GM19452 (cell line): ENCODE data around the gene CAVIN2.

ENCODE experiments used
- ATAC-seq: cut with Tn5 transposase; IDR thresholded peaks from one replicate; pipeline ENCODE4 v1.9.1; 2021; ENCODE audit not compliant: unreplicated experiment

Gene CAVIN2

DNA sequence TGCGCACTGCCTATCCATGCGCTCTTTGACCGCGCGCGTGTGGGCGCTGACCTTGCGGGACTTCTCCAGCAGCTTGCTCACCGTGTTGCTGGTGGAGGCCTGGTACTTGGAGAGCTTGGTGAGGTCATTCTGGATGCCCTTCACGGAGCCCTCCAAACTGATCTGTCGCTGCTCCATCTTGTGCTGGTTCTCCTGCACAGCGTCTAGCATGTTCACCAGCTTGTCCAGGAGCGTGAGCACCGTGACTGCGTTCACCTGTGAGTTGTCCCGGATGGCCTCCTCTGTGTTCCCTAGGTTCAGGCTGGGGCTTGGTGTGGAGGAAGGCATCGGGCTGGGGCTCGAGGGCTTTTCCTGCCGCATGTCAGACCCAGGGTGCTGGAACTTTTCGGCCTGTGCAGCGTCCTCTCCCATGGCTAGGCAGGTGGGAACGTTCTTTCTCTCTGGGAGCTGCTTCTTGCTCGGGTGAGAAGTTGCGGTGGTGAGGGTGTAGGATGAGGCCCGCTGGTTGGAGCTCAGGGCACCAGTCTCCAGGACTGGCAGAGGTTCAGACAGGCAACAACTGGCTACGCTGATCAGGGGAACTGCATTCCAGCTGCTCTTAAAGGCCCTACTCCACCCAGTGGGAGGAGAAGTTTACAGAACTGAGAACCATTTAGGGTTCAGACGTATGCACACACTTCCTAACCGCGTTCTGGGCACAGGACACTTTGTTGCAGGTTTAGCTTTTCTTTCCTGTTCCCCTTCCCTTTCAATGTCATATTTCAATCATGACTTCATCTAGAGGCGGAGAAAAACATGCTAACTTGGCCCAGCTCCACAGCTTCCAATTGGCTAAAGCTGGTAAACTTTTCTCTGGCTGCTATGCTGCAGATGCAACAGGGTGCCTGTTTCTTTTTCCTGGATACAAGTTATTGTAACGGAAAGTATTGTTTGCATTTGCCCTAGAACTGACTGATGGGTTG lies at the start of gene CAVIN2:
Gene CAVIN2 (minus strand): TSS at position 574 of the 962 bp plus-strand sequence. CDS start 163 bp downstream, at position 411.
- ATAC-seq = no peak

DNA sequence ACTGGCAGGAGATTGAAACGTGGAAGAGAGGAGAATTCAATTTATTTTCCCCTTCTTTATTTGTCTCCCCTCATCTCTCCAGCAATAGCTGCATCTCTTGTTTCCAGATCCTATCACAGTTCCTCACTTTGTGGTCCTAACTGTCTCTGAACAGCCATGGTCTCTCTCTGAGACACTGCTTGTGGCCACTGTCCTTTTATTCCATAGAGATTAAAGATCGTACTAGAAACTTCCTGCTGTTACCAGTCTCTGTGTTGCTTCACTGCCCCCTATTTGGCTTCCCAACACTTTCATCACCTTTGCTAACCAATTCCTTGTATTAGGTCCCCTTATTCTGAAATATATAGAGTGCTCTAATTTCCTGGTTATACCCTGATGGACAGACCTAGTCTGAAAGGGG lies 48.9 kb upstream of the CAVIN2 start:
- no peak for ATAC-seq

DNA sequence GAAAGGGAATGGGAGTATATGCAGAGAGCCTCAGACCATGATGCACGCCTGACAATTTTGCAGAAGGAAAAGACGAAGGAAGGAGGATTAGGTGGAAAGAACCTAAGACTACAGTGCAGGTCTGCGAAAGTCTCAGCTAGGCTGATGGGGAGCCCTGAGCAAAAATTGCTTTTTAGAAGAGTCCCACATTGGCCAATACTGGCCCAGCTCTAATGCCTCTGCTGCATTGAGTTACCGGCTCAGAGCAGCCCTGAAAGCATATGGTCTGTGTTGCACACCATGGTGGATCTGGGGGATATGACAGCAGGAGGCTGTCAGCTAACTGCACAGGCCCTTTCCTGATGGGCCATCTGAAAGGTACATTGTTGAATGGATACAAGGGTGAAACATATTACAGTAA lies 48.3 kb upstream of the CAVIN2 start:
- ATAC-seq = no peak

DNA sequence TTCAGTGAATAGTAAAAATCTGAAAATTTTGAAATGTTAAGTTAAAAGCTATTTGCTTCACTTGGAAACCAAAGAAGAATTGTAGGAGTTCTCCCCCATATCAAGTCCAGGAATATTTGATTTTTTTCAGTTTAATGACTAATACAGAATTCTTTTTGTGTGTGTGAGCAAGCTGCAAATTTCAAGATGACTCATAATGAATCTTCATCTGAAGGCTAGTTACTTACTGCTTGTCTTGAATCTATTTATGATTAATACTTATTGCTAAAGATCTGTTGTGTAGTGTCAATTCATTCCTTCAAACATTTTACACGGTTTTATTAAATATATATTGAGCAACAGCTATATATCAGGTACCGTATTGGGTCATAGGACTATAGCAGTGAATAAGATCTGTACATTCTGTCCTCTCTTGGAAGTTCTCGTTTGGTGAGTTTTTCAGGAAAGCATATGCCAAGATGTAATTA lies 47.8 kb upstream of the CAVIN2 start:
- peak; percentile 68 for ATAC-seq

GRCh38 chr2:191892391-191892790 lies 45.5 kb upstream of the CAVIN2 start:
- no peak for ATAC-seq

DNA sequence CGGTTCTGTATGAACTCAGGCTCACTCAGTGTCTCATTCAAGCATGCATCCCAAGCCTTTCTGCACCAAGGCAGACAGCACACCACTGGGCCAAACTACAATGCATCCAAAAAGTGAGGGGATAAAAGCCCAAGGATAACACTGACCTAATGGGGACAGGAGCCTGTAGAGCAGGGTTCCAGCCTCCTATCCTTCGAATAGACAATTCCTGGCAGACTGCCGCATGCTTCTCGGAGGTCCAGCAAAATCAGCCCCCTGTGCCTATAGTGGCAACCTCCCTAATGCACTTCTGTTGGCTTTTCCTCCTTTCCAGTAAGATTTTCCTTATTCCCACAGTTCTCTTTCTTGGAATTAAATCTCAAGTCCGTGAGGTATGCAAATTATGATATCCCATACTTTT lies 44.8 kb upstream of the CAVIN2 start:
- no peak for ATAC-seq

DNA sequence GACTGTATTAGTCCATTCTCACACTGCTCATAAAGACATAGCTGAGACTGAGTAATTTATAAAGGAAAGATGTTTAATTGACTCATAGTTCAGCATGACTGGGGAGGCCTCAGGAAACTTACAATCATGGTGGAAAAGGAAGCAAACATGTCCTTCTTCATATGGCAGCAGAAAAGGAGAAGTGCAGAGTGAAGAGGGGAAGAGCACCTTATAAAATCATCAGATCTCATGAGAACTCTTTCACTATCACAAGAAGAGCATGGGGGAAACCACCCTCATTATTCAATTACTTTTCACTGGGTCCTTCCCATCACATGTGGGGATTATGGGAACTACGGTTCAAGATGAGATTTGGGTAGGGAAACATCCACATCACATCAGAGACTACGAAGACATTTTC lies 43.0 kb upstream of the CAVIN2 start:
- no peak for ATAC-seq

DNA sequence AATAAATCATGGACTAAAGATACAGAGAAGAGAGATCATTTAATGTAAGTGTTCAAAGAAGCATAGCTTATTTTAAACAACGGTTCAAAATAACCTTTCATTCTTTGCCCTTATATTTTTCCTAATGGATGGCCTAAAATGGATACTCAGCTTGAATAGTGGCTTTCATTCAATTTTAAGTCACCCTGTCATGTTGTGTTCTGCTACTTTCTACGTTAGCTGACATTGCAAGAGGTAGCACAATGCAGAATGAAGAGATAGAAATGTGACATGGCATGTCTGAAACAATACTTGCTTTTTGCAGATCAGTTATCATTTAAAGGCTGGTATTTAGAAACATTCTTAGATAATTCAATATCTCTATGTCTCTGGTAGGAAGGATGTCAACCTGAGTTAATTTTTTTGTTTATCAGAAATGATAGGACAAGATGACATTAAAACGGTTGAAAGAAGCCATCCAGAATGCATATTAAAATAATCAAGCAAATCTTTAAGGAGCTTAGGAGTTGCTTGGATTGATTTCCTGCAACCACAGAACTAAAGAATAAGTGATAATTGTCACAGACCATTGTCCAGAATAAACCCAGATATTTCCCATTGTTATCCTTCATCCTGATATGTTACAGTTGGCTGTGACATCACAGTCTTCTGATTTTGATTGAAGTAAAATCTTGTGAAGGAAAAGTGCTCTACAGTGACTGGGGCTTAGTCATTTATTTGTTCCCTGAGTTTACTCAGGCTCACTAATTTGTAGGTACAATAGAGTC lies 41.7 kb upstream of the CAVIN2 start:
- no peak for ATAC-seq

DNA sequence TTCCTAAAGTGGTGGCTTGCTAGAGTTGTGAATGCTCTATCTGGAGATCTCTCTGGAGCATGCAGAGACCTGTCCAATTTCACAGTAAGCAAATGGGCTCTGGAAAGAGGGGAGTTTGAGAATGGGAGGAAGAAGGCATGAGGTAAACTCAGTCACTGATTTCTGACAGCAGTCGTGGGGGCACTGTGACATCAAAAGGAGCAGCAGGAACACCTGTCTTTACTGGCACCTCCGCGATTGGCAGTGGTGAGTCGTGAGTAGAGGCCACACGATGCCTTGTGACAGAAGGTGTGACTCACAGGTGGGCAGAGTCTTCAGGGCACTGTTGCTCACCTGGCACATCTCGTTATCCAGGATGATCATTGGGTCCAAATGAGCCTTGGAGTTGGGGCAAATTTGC lies 38.8 kb upstream of the CAVIN2 start:
- ATAC-seq = no peak

GRCh38 chr2:191885098-191885497 lies 38.2 kb upstream of the CAVIN2 start:
- ATAC-seq = no peak

DNA sequence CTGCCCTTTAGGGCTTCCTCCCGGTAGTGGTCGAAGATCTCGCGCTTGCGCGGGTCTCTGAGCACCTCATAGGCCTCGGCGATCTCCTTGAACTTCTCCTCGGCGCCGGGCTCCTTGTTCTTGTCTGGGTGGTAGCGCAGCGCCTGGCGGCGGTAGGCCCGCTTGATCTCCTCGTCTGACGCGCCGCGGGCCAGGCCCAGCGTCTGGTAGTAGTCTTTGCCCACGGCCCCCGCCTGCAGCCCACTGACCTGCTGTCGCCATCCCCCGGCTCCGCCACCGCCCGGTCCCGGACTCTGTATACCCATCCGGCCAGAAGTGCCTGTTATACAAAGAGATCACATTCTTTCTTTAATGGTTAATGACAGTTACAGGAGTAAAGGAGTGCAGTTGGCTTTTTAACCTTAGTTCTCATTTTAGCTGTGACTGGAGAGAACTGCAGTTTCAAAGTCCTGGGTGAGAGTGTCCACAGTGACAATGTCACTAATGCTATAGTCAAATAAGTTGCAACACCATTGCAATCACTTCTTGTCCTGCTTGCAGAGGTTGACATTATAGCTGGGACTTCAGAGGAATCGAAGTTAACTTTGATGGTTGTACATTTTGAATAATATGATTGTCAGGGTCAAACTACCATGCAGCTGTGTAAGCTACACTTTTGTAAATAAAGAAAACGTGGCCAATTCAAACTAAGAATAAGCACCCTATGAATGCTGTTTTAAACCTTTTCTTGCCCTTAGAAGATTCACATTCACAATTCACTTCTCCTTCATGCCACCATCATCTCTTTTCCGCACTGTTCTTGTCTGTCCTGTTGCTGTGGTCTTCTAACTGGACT lies 35.3 kb upstream of the CAVIN2 start:
- no peak for ATAC-seq

- ATAC-seq = no peak
Observed at GRCh38 chr2:191878548-191879279, 31.8 kb upstream of the CAVIN2 start.

DNA sequence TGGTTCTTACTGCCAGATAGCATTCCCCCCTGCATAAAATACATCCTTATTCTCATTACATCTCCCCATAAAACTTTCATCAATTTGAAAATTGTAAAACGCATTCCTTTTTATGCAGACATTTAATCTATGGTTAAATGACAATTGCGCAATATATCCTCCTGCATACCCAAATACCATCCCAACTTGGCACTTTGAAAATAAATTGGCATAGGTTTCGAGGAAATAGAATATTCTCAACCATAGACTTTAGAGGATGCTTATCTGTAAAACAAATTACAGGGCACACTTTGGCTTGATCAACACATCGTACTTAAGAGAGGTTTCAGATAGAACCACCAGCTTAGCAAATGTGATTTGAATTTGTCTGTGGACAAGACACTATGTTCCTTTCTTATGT lies 31.0 kb upstream of the CAVIN2 start:
- no peak for ATAC-seq

DNA sequence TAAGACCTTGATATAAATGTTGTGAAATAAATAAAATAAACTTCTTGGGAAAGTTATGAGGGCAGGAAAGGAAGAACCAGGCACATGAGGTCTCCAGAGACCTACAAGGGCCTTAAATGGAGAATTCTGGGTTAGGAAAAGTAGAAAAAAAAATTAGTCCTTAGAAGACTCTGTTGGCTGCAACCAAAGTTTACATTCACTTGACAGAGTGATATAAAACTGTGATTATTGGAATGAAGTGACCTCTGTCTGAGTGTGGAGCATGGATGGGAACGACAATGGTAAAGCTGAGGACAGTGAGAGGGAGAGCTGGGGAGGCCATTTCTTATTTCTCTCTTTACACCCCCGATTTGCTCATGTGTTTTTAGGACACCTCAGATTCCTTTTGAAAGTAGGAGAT lies 29.0 kb upstream of the CAVIN2 start:
- ATAC-seq = no peak

- ATAC-seq = no peak
Observed at GRCh38 chr2:191870744-191871143, 23.9 kb upstream of the CAVIN2 start.

- ATAC-seq = no peak
Observed at GRCh38 chr2:191869781-191870180, 22.9 kb upstream of the CAVIN2 start.

GRCh38 chr2:191869178-191869577 lies 22.3 kb upstream of the CAVIN2 start:
- no peak for ATAC-seq

GRCh38 chr2:191867507-191867847 lies 20.6 kb upstream of the CAVIN2 start:
- no peak for ATAC-seq

- ATAC-seq = no peak
Observed at GRCh38 chr2:191866675-191867506, 20.0 kb upstream of the CAVIN2 start.

- no peak for ATAC-seq
Observed at GRCh38 chr2:191866195-191866594, 19.3 kb upstream of the CAVIN2 start.
